Renal cortex interstitium (tissue), 11 donors: ENCODE results near the gene SPCS1. TPM values are rescaled to one million over a fixed set of nuclear protein-coding genes. Genes with fewer than 3 reads are reported as not detected.
"Not testable (repeated sequence)": the region's sequence is repeated elsewhere in the genome, so short reads cannot be mapped to it uniquely, and the experiment has no call there.

Source experiments
- DNase-seq, 11 donors: peaks; one replicate each; pipeline ENCODE4 v3.0.0-alpha.2; 2013; ENCODE audit warnings: low read depth in 9 of 11, low spot score in 4 of 11; ENCODE audit errors: extremely low read depth in 1 of 11
- polyA plus RNA-seq, 3 donors: library from polyadenylated mRNA; unstranded; fragments of 120-200 nt; gene quantifications; one replicate each; pipeline ENCODE4 v1.2.1, GENCODE V29; 2013; ENCODE audit not compliant: insufficient read length in 3 of 3

The SPCS1 gene
- polyA plus RNA-seq, 3 donors: 148 to 176 (median 164) TPM

GRCh38 chr3:52715714-52716305, 9.9 kb downstream of the SPCS1 start:
- DNase-seq: no peak

DNA sequence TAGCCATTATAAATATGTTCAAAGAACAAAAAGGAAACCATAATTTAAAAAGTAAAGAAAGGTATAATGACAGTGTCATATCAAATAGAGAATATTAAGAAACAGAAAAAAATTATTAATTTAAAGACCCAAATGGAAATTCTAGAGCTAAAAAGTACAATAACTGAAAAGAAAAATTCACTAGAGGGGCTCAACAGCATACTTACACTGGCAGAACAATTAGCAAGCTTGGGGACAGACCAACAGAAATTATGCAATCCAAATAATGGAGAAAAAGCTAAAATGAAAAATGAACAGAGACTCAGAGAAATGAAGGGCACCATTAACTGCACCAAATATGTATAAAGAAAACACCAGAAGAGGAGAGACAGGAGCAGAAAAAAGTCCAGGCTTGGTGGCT, 13.7 kb downstream of the SPCS1 start:
- DNase-seq: no peak

DNA sequence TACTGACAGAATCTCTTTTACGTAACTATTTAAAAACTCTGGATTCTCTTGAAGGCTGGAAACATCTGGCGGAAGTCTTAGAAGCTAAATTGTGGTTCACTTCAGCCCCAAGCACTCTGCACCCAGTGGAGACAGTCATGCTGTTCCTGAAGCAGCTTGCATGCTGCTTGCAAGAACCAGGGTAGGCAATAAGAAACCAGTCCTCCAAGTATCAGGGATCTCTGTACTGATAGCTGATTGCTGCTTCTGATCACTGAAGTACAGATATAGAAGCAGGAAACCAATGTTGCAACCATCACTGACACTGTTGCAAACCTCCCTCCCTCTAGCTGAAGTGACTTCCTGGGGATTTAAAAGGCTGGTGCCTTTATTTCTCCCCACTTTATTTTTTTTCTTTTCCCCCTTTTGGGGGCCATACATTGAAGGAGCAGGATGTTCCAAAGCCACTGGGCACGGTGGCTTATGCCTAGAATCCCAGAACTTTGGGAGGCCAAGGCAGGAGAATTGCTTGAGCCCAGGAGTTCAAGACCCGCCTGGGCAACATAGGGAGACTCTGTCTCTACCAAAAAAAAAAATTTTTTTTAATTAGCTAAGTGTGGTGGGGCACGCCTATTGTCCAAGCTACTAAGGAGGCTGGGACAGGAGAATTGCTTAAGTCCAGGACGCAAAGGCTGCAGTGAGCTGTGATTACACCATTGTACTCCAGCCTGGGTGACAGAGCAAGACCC, 15.3 kb downstream of the SPCS1 start:
- no peak for DNase-seq

- no peak for DNase-seq
Observed at GRCh38 chr3:52721730-52722008, 15.8 kb downstream of the SPCS1 start.

DNA sequence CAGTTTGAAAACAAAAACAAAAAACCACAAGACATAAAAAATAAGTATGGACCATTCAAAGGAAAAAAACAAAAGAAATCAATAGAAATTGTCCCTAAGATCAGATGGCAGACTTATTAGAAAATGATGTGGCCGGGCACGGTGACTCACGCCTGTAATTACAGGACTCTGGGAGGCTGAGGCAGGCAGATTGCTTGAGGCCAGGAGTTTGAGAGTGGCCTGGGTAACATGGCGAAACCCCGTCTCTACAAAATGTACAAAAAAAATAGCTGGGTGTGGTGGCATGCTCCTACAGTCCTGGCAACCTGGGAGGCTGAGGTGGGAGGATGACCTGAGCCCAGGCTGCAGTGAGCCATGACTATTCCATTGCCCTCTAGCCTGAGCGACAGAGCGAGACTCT, 16.6 kb downstream of the SPCS1 start:
- no peak for DNase-seq

- no peak for DNase-seq
Observed at GRCh38 chr3:52723935-52724334, 18.0 kb downstream of the SPCS1 start.

- DNase-seq: no peak
Observed at GRCh38 chr3:52724511-52724910, 18.6 kb downstream of the SPCS1 start.

- DNase-seq: not testable (repeated sequence)
Observed at GRCh38 chr3:52728753-52729152, 22.8 kb downstream of the SPCS1 start.

- no peak for DNase-seq
Observed at GRCh38 chr3:52730681-52731080, 24.8 kb downstream of the SPCS1 start.

- no peak for DNase-seq
Observed at GRCh38 chr3:52731590-52731989, 25.7 kb downstream of the SPCS1 start.

- DNase-seq: no peak
Observed at GRCh38 chr3:52733256-52733891, 27.5 kb downstream of the SPCS1 start.

GRCh38 chr3:52739730-52740129, 33.8 kb downstream of the SPCS1 start:
- DNase-seq: no peak

- DNase-seq: peak in 6 of 11 donors; percentile 1 to 18 (median 6)
Observed at GRCh38 chr3:52742418-52743041, 36.6 kb downstream of the SPCS1 start.

GRCh38 chr3:52743152-52743551, 37.2 kb downstream of the SPCS1 start:
- no peak for DNase-seq

DNA sequence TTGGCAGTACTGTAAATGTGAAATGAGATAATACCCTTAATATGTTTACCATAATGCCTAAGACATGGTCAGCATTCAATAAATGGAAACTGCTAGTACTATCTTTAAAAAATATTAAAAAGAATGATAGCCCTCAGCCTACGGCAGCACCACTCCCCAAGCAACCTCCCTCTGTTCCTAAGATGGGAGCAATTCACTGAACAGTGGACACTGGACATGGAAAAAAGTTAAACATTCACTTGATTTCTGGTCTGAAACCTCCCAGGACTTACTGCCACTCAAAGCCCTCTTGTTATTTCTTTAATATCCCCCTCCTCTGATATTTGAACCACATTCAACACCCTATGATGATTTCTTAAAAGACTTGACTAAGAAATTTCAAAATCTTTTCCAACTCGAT, 37.8 kb downstream of the SPCS1 start:
- no peak for DNase-seq

- DNase-seq: no peak
Observed at GRCh38 chr3:52752045-52752660, 46.2 kb downstream of the SPCS1 start.

- DNase-seq: no peak
Observed at GRCh38 chr3:52754373-52754772, 48.5 kb downstream of the SPCS1 start.

DNA sequence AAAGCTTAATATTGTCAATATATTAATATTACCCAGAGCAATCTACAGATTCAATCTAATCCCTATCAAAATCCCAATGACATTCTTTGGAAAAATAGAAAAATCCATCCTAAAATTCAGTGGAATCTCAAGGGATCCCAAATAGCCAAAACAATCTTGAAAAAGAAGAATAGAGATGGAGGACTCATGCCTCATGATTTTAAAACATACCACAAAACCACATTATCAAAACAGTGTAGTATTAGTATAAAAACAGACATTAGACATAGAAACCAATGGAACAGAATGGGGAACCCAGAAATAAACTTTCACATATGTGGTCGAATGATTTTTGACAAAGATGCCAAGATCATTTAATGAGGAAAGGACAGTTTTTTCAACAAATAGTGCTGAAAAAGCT, 50.2 kb downstream of the SPCS1 start:
- DNase-seq: no peak
